Peyer's patch (tissue), 4 donors: ENCODE results near the gene SH2D3A.

Experiments
- CTCF ChIP-seq, 6 experiments: fragments of 450-650 bp in 4 of 6; fragments of 200-600 bp in 2 of 6; sonication (generic) in 1 of 6; IDR thresholded peaks; one replicate each; pipeline ENCODE4 v1.5.1; 2017 to 2019; ENCODE audit warnings: antibody characterized with exemption in 6 of 6, mild to moderate bottlenecking in 3 of 6, moderate library complexity in 1 of 6
- POLR2A ChIP-seq, 2 donors: fragments of 450-650 bp; IDR thresholded peaks; one replicate each; pipeline ENCODE4 v1.5.1; 2017; ENCODE audit warnings: antibody characterized with exemption in 2 of 2, mild to moderate bottlenecking in 2 of 2, moderate library complexity in 2 of 2

GRCh38 chr19:6802336-6803035 lies 35.3 kb upstream of the SH2D3A start:
- TF ChIP-seq CTCF (IDR thresholded peaks at IDR 0.05): peak in 1 of 6 experiments; percentile 8
- no peak for TF ChIP-seq POLR2A (IDR thresholded peaks at IDR 0.05)
